Stimulated activated naive CD8-positive, alpha-beta T cell treated with anti-CD3 and anti-CD28 coated beads, Interleukin-15, Interleukin-2, amounts not matched to agents 100 ng/mL and 50 ng/mL, for 24 hours (primary cell): ENCODE data around the gene MFAP2.
A peak's percentile ranks its signal among the peaks of the same experiment; 100 is the strongest.

Experiments used
- H3K27ac Mint-ChIP-seq: one replicate; pipeline ENCODE4 v1.8.0; 2021; ENCODE audit warnings: mild to moderate bottlenecking, mixed read lengths
- H3K27me3 Mint-ChIP-seq: one replicate; pipeline ENCODE4 v1.8.0; 2021; ENCODE audit warnings: mixed read lengths
- H3K36me3 Mint-ChIP-seq: one replicate; pipeline ENCODE4 v1.8.0; 2021; ENCODE audit warnings: low read depth, mixed read lengths
- H3K4me1 Mint-ChIP-seq: one replicate; pipeline ENCODE4 v1.8.0; 2021; ENCODE audit warnings: low read depth, mixed read lengths
- H3K4me3 Mint-ChIP-seq: one replicate; pipeline ENCODE4 v1.8.0; 2021; ENCODE audit warnings: mild to moderate bottlenecking, mixed read lengths
- H3K9me3 Mint-ChIP-seq: one replicate; pipeline ENCODE4 v1.8.0; 2021; ENCODE audit warnings: mixed read lengths

The MFAP2 gene

GRCh38 chr1:16996845-16997244 is 16.4 kb upstream of the MFAP2 start:
- H3K4me1 Mint-ChIP-seq: no peaks in the 10 kb centered on the region
- no peak overlapping the region for H3K4me3 Mint-ChIP-seq
- H3K36me3 Mint-ChIP-seq: peaks cover 16% of the 10 kb centered on the region
- no peak overlapping the region for H3K27ac Mint-ChIP-seq
- no peaks in the 10 kb centered on the region for H3K27me3 Mint-ChIP-seq
- no peaks in the 10 kb centered on the region for H3K9me3 Mint-ChIP-seq

GRCh38 chr1:16993521-16994038 is 13.2 kb upstream of the MFAP2 start:
- H3K9me3 Mint-ChIP-seq: no peaks in the 10 kb centered on the region
- no peaks in the 10 kb centered on the region for H3K4me1 Mint-ChIP-seq
- no peak overlapping the region for H3K27ac Mint-ChIP-seq
- peaks cover 8% of the 10 kb centered on the region for H3K36me3 Mint-ChIP-seq
- no peak overlapping the region for H3K4me3 Mint-ChIP-seq
- no peaks in the 10 kb centered on the region for H3K27me3 Mint-ChIP-seq

- H3K27ac Mint-ChIP-seq: no peak overlapping the region
- H3K4me3 Mint-ChIP-seq: no peak overlapping the region
- no peaks in the 10 kb centered on the region for H3K4me1 Mint-ChIP-seq
- no peaks in the 10 kb centered on the region for H3K9me3 Mint-ChIP-seq
- peaks cover 5% of the 10 kb centered on the region for H3K36me3 Mint-ChIP-seq
- no peaks in the 10 kb centered on the region for H3K27me3 Mint-ChIP-seq
Measured at GRCh38 chr1:16992675-16993074, 12.3 kb upstream of the MFAP2 start.

GRCh38 chr1:16992102-16992501 is 11.7 kb upstream of the MFAP2 start:
- peaks cover 5% of the 10 kb centered on the region for H3K36me3 Mint-ChIP-seq
- H3K27me3 Mint-ChIP-seq: no peaks in the 10 kb centered on the region
- no peak overlapping the region for H3K4me3 Mint-ChIP-seq
- H3K4me1 Mint-ChIP-seq: no peaks in the 10 kb centered on the region
- peak overlapping the region; percentile 40 for H3K27ac Mint-ChIP-seq
- H3K9me3 Mint-ChIP-seq: no peaks in the 10 kb centered on the region

- no peak overlapping the region for H3K27ac Mint-ChIP-seq
- H3K4me1 Mint-ChIP-seq: no peaks in the 10 kb centered on the region
- no peaks in the 10 kb centered on the region for H3K9me3 Mint-ChIP-seq
- peaks cover 5% of the 10 kb centered on the region for H3K36me3 Mint-ChIP-seq
- no peak overlapping the region for H3K4me3 Mint-ChIP-seq
- no peaks in the 10 kb centered on the region for H3K27me3 Mint-ChIP-seq
Measured at GRCh38 chr1:16991571-16991970, 11.2 kb upstream of the MFAP2 start.

GRCh38 chr1:16989676-16990391 is 9.4 kb upstream of the MFAP2 start:
- no peaks in the 10 kb centered on the region for H3K9me3 Mint-ChIP-seq
- H3K4me3 Mint-ChIP-seq: no peak overlapping the region
- H3K36me3 Mint-ChIP-seq: peaks cover 7% of the 10 kb centered on the region
- no peak overlapping the region for H3K27ac Mint-ChIP-seq
- H3K4me1 Mint-ChIP-seq: no peaks in the 10 kb centered on the region
- no peaks in the 10 kb centered on the region for H3K27me3 Mint-ChIP-seq

GRCh38 chr1:16988210-16988609 is 7.8 kb upstream of the MFAP2 start:
- Mint-ChIP-seq H3K36me3 (peaks cover 6% of the 10 kb centered on the region), H3K9me3 (no peaks in the 10 kb centered on the region), H3K4me1 (no peaks in the 10 kb centered on the region), H3K27me3 (peaks cover 3% of the 10 kb centered on the region), H3K4me3 (no peak overlapping the region), H3K27ac (no peak overlapping the region)

- H3K27ac Mint-ChIP-seq: no peak overlapping the region
Measured at GRCh38 chr1:16986962-16987361, 6.5 kb upstream of the MFAP2 start.

GRCh38 chr1:16986560-16986959 is 6.1 kb upstream of the MFAP2 start:
- Mint-ChIP-seq H3K4me3 (no peak overlapping the region), H3K27me3 (peaks cover 9% of the 10 kb centered on the region), H3K9me3 (no peaks in the 10 kb centered on the region), H3K36me3 (peaks cover 6% of the 10 kb centered on the region), H3K4me1 (no peaks in the 10 kb centered on the region), H3K27ac (no peak overlapping the region)

More at GRCh38 chr1:16986962-16987361, 6.5 kb upstream of the MFAP2 start:
- peaks cover 8% of the 10 kb centered on the region for H3K27me3 Mint-ChIP-seq
- H3K4me1 Mint-ChIP-seq: no peaks in the 10 kb centered on the region
- peaks cover 6% of the 10 kb centered on the region for H3K36me3 Mint-ChIP-seq
- no peak overlapping the region for H3K4me3 Mint-ChIP-seq
- no peaks in the 10 kb centered on the region for H3K9me3 Mint-ChIP-seq

- no peak overlapping the region for H3K27ac Mint-ChIP-seq
- no peaks in the 10 kb centered on the region for H3K9me3 Mint-ChIP-seq
- H3K4me1 Mint-ChIP-seq: peaks cover 4% of the 10 kb centered on the region
- no peak overlapping the region for H3K4me3 Mint-ChIP-seq
- peaks cover 6% of the 10 kb centered on the region for H3K36me3 Mint-ChIP-seq
- peaks cover 14% of the 10 kb centered on the region for H3K27me3 Mint-ChIP-seq
Measured at GRCh38 chr1:16986113-16986512, 5.7 kb upstream of the MFAP2 start.

GRCh38 chr1:16984717-16985116 is 4.3 kb upstream of the MFAP2 start:
- no peak overlapping the region for H3K27ac Mint-ChIP-seq
- peaks cover 9% of the 10 kb centered on the region for H3K4me1 Mint-ChIP-seq
- peaks cover 6% of the 10 kb centered on the region for H3K36me3 Mint-ChIP-seq
- no peak overlapping the region for H3K4me3 Mint-ChIP-seq
- H3K27me3 Mint-ChIP-seq: peaks cover 19% of the 10 kb centered on the region
- no peaks in the 10 kb centered on the region for H3K9me3 Mint-ChIP-seq

GRCh38 chr1:16983649-16984048 is 3.2 kb upstream of the MFAP2 start:
- H3K36me3 Mint-ChIP-seq: peaks cover 6% of the 10 kb centered on the region
- no peak overlapping the region for H3K27ac Mint-ChIP-seq
- H3K27me3 Mint-ChIP-seq: peaks cover 24% of the 10 kb centered on the region
- H3K4me1 Mint-ChIP-seq: peaks cover 9% of the 10 kb centered on the region
- no peaks in the 10 kb centered on the region for H3K9me3 Mint-ChIP-seq
- no peak overlapping the region for H3K4me3 Mint-ChIP-seq

GRCh38 chr1:16982902-16983301 is 2.5 kb upstream of the MFAP2 start:
- Mint-ChIP-seq H3K4me3 (no peak overlapping the region), H3K27ac (no peak overlapping the region), H3K27me3 (peaks cover 24% of the 10 kb centered on the region), H3K9me3 (no peaks in the 10 kb centered on the region), H3K36me3 (peaks cover 6% of the 10 kb centered on the region), H3K4me1 (peaks cover 9% of the 10 kb centered on the region)

GRCh38 chr1:16981269-16981849 is 939 bp upstream of the MFAP2 start:
- H3K4me3 Mint-ChIP-seq: peak overlapping the region; percentile 52
- peaks cover 6% of the 10 kb centered on the region for H3K36me3 Mint-ChIP-seq
- H3K4me1 Mint-ChIP-seq: peaks cover 9% of the 10 kb centered on the region
- H3K9me3 Mint-ChIP-seq: no peaks in the 10 kb centered on the region
- peaks cover 24% of the 10 kb centered on the region for H3K27me3 Mint-ChIP-seq
- H3K27ac Mint-ChIP-seq: peak overlapping the region; percentile 36

GRCh38 chr1:16979475-16980327 is 719 bp downstream of the MFAP2 start:
- Mint-ChIP-seq H3K36me3 (no peaks in the 10 kb centered on the region), H3K27me3 (peaks cover 24% of the 10 kb centered on the region), H3K4me3 (no peak overlapping the region), H3K9me3 (no peaks in the 10 kb centered on the region), H3K4me1 (peaks cover 9% of the 10 kb centered on the region), H3K27ac (no peak overlapping the region)
